ENCODE results near the gene LGALS4.
"Not testable (repeated sequence)": the region's sequence is repeated elsewhere in the genome, so short reads cannot be mapped to it uniquely, and the experiment has no call there.

LGALS4 gene

GRCh38 chr19:38812841-38813320 is at the start of gene LGALS4:
Gene LGALS4 (minus strand): TSS chr19:38812945. CDS start chr19:38812886, 59 bp downstream.
- in situ Hi-C loops (cut with HindIII; ENCODE audit: low sequenced_read_pairs): no loop called here

GRCh38 chr19:38861368-38861767 is 48.6 kb upstream of the LGALS4 start:
- in situ Hi-C loops (cut with HindIII; ENCODE audit: low sequenced_read_pairs): no loop called here

GRCh38 chr19:38859631-38860204 is 47.0 kb upstream of the LGALS4 start:
- in situ Hi-C loops (cut with HindIII; ENCODE audit: low sequenced_read_pairs): not testable (repeated sequence)

GRCh38 chr19:38856813-38857212 is 44.1 kb upstream of the LGALS4 start:
- in situ Hi-C loops (cut with HindIII; ENCODE audit: low sequenced_read_pairs): no loop called here

GRCh38 chr19:38855751-38856150 is 43.0 kb upstream of the LGALS4 start:
- in situ Hi-C loops (cut with HindIII; ENCODE audit: low sequenced_read_pairs): not testable (repeated sequence)

GRCh38 chr19:38854961-38855360 is 42.2 kb upstream of the LGALS4 start:
- in situ Hi-C loops (cut with HindIII; ENCODE audit: low sequenced_read_pairs): not testable (repeated sequence)

GRCh38 chr19:38853214-38853613 is 40.5 kb upstream of the LGALS4 start:
- in situ Hi-C loops (cut with HindIII; ENCODE audit: low sequenced_read_pairs): no loop called here

GRCh38 chr19:38852231-38853044 is 39.7 kb upstream of the LGALS4 start:
- in situ Hi-C loops (cut with HindIII; ENCODE audit: low sequenced_read_pairs): no loop called here

GRCh38 chr19:38851622-38852230 is 39.0 kb upstream of the LGALS4 start:
- in situ Hi-C loops (cut with HindIII; ENCODE audit: low sequenced_read_pairs): no loop called here

GRCh38 chr19:38850976-38851621 is 38.4 kb upstream of the LGALS4 start:
- in situ Hi-C loops (cut with HindIII; ENCODE audit: low sequenced_read_pairs): no loop called here

- in situ Hi-C loops (cut with HindIII; ENCODE audit: low sequenced_read_pairs): no loop called here
Observed at GRCh38 chr19:38850436-38850975, 37.8 kb upstream of the LGALS4 start.

- in situ Hi-C loops (cut with HindIII; ENCODE audit: low sequenced_read_pairs): loop anchor here (10.0 kb wide), 1 partner anchor 75 kb away; the partner anchor contains the start of gene LGALS7
Observed at GRCh38 chr19:38849860-38850435, 37.2 kb upstream of the LGALS4 start, which contains the start of gene HNRNPL. Gene HNRNPL (minus strand): TSS chr19:38849986. CDS start chr19:38849966, 20 bp downstream.

- in situ Hi-C loops (cut with HindIII; ENCODE audit: low sequenced_read_pairs): loop anchor here (10.0 kb wide), 1 partner anchor 75 kb away; the partner anchor contains the start of gene LGALS7
Observed at GRCh38 chr19:38849147-38849859, 36.6 kb upstream of the LGALS4 start.

- in situ Hi-C loops (cut with HindIII; ENCODE audit: low sequenced_read_pairs): loop anchor here (10.0 kb wide), 1 partner anchor 74 kb away; the partner anchor contains the start of gene LGALS7
Observed at GRCh38 chr19:38848299-38849146, 35.8 kb upstream of the LGALS4 start.

GRCh38 chr19:38846097-38846496 is 33.4 kb upstream of the LGALS4 start:
- in situ Hi-C loops (cut with HindIII; ENCODE audit: low sequenced_read_pairs): loop anchor here (10.0 kb wide), 1 partner anchor 71 kb away; the partner anchor contains the start of gene LGALS7

- in situ Hi-C loops (cut with HindIII; ENCODE audit: low sequenced_read_pairs): loop anchor here (10.0 kb wide), 1 partner anchor 71 kb away; the partner anchor contains the start of gene LGALS7
Observed at GRCh38 chr19:38845374-38846024, 32.8 kb upstream of the LGALS4 start.

GRCh38 chr19:38844093-38844686 is 31.4 kb upstream of the LGALS4 start:
- in situ Hi-C loops (cut with HindIII; ENCODE audit: low sequenced_read_pairs): loop anchor here (10.0 kb wide), 1 partner anchor 69 kb away; the partner anchor contains the start of gene LGALS7
